ENCODE measurements around the gene DIAPH1.

GRCh38 chr5:141657937-141658545 is 39.2 kb upstream of the DIAPH1 start:
- TF ChIP-seq CTCF (IDR thresholded peaks at IDR 0.05) (no peak), POLR2A (IDR thresholded peaks at IDR 0.05) (no peak)

Measured in prostate gland (tissue), 2 donors.